ENCODE results near the gene MTHFSD. TPM values are rescaled to one million over a fixed set of nuclear protein-coding genes. Genes with fewer than 3 reads are reported as not detected.

Gene MTHFSD
- total RNA-seq, 1 donor from 2014 or later, result 27.7 TPM

GRCh38 chr16:86536621-86537020 lies 18.4 kb downstream of the MTHFSD start:
- H3K27me3 Mint-ChIP-seq (ENCODE audit: unreplicated experiment), result no peaks in the 10 kb centered on the region
- no peak for DNase-seq
- no peak overlapping the region for H3K27ac Mint-ChIP-seq (ENCODE audit: unreplicated experiment)
- H3K9me3 Mint-ChIP-seq (ENCODE audit: unreplicated experiment), result no peaks in the 10 kb centered on the region
- TF ChIP-seq CTCF (IDR thresholded peaks at IDR 0.05; ENCODE audit: partially characterized antibody, unreplicated experiment), result no peak
- no peak overlapping the region for H3K4me3 Mint-ChIP-seq (ENCODE audit: unreplicated experiment)
- H3K36me3 Mint-ChIP-seq (ENCODE audit: unreplicated experiment), result no peaks in the 10 kb centered on the region
- no peaks in the 10 kb centered on the region for H3K4me1 Mint-ChIP-seq (ENCODE audit: low read depth, unreplicated experiment)

- H3K36me3 Mint-ChIP-seq (ENCODE audit: unreplicated experiment), result no peaks in the 10 kb centered on the region
- no peak for DNase-seq
- no peaks in the 10 kb centered on the region for H3K4me1 Mint-ChIP-seq (ENCODE audit: low read depth, unreplicated experiment)
- no peaks in the 10 kb centered on the region for H3K9me3 Mint-ChIP-seq (ENCODE audit: unreplicated experiment)
- no peak overlapping the region for H3K4me3 Mint-ChIP-seq (ENCODE audit: unreplicated experiment)
- no peaks in the 10 kb centered on the region for H3K27me3 Mint-ChIP-seq (ENCODE audit: unreplicated experiment)
- H3K27ac Mint-ChIP-seq (ENCODE audit: unreplicated experiment), result no peak overlapping the region
- TF ChIP-seq CTCF (IDR thresholded peaks at IDR 0.05; ENCODE audit: partially characterized antibody, unreplicated experiment), result no peak
Measured at GRCh38 chr16:86534779-86535615, 20.0 kb downstream of the MTHFSD start.

GRCh38 chr16:86533767-86534351 lies 21.2 kb downstream of the MTHFSD start:
- Mint-ChIP-seq H3K4me3 (ENCODE audit: unreplicated experiment) (no peak overlapping the region), H3K27ac (ENCODE audit: unreplicated experiment) (no peak overlapping the region), H3K4me1 (ENCODE audit: low read depth, unreplicated experiment) (no peaks in the 10 kb centered on the region), H3K36me3 (ENCODE audit: unreplicated experiment) (no peaks in the 10 kb centered on the region), H3K9me3 (ENCODE audit: unreplicated experiment) (no peaks in the 10 kb centered on the region), H3K27me3 (ENCODE audit: unreplicated experiment) (no peaks in the 10 kb centered on the region)
- DNase-seq, result no peak
- no peak for TF ChIP-seq CTCF (IDR thresholded peaks at IDR 0.05; ENCODE audit: partially characterized antibody, unreplicated experiment)

- H3K27me3 Mint-ChIP-seq (ENCODE audit: unreplicated experiment), result no peaks in the 10 kb centered on the region
- no peaks in the 10 kb centered on the region for H3K9me3 Mint-ChIP-seq (ENCODE audit: unreplicated experiment)
- no peaks in the 10 kb centered on the region for H3K36me3 Mint-ChIP-seq (ENCODE audit: unreplicated experiment)
- no peaks in the 10 kb centered on the region for H3K4me1 Mint-ChIP-seq (ENCODE audit: low read depth, unreplicated experiment)
- H3K4me3 Mint-ChIP-seq (ENCODE audit: unreplicated experiment), result no peak overlapping the region
- no peak for TF ChIP-seq CTCF (IDR thresholded peaks at IDR 0.05; ENCODE audit: partially characterized antibody, unreplicated experiment)
- no peak overlapping the region for H3K27ac Mint-ChIP-seq (ENCODE audit: unreplicated experiment)
- DNase-seq, result no peak
Measured at GRCh38 chr16:86533076-86533475, 22.0 kb downstream of the MTHFSD start.

- Mint-ChIP-seq H3K27me3 (ENCODE audit: unreplicated experiment) (no peaks in the 10 kb centered on the region), H3K4me3 (ENCODE audit: unreplicated experiment) (no peak overlapping the region), H3K27ac (ENCODE audit: unreplicated experiment) (no peak overlapping the region), H3K36me3 (ENCODE audit: unreplicated experiment) (peaks cover 3% of the 10 kb centered on the region), H3K9me3 (ENCODE audit: unreplicated experiment) (peaks cover 3% of the 10 kb centered on the region), H3K4me1 (ENCODE audit: low read depth, unreplicated experiment) (no peaks in the 10 kb centered on the region)
- no peak for TF ChIP-seq CTCF (IDR thresholded peaks at IDR 0.05; ENCODE audit: partially characterized antibody, unreplicated experiment)
- no peak for DNase-seq
Measured at GRCh38 chr16:86532526-86532815, 22.6 kb downstream of the MTHFSD start.
